GM21423 (cell line): ENCODE measurements around the gene USHBP1.
"Not testable (repeated sequence)": the region's sequence is repeated elsewhere in the genome, so short reads cannot be mapped to it uniquely, and the experiment has no call there.

Experiments
- ATAC-seq: cut with Tn5 transposase; IDR thresholded peaks from one replicate; pipeline ENCODE4 v1.9.1; 2021; ENCODE audit warnings: mild to moderate bottlenecking, moderate library complexity; ENCODE audit not compliant: unreplicated experiment

The USHBP1 gene

GRCh38 chr19:17296976-17297375 is 32.4 kb upstream of the USHBP1 start:
- ATAC-seq = no peak

GRCh38 chr19:17296273-17296672 is 31.7 kb upstream of the USHBP1 start:
- no peak for ATAC-seq

GRCh38 chr19:17295551-17295950 is 31.0 kb upstream of the USHBP1 start:
- ATAC-seq = not testable (repeated sequence)

GRCh38 chr19:17294051-17294891 is 29.7 kb upstream of the USHBP1 start:
- no peak for ATAC-seq

GRCh38 chr19:17293605-17294004 is 29.1 kb upstream of the USHBP1 start:
- no peak for ATAC-seq

GRCh38 chr19:17292301-17293074 is 27.9 kb upstream of the USHBP1 start:
- peak; percentile 76 for ATAC-seq

- ATAC-seq = no peak
Measured at GRCh38 chr19:17289489-17289888, 24.9 kb upstream of the USHBP1 start.

- ATAC-seq = no peak
Measured at GRCh38 chr19:17286752-17287151, 22.2 kb upstream of the USHBP1 start.

- no peak for ATAC-seq
Measured at GRCh38 chr19:17286263-17286662, 21.7 kb upstream of the USHBP1 start.

GRCh38 chr19:17285415-17286135 is 21.0 kb upstream of the USHBP1 start:
- no peak for ATAC-seq

- ATAC-seq = no peak
Measured at GRCh38 chr19:17283504-17283996, 19.0 kb upstream of the USHBP1 start.

GRCh38 chr19:17282488-17283125 is 18.1 kb upstream of the USHBP1 start:
- no peak for ATAC-seq

GRCh38 chr19:17281391-17282304 is 17.1 kb upstream of the USHBP1 start, which contains the start of gene ANKLE1:
TSS of gene ANKLE1 (plus strand) at chr19:17281901. CDS start at chr19:17281921, 20 bp downstream.
- peak; percentile 45 for ATAC-seq

- ATAC-seq = no peak
Measured at GRCh38 chr19:17279436-17279835, 14.9 kb upstream of the USHBP1 start.

GRCh38 chr19:17275441-17276175 is 11.1 kb upstream of the USHBP1 start:
- ATAC-seq = no peak

- ATAC-seq = not testable (repeated sequence)
Measured at GRCh38 chr19:17274892-17275291, 10.3 kb upstream of the USHBP1 start.

- no peak for ATAC-seq
Measured at GRCh38 chr19:17268754-17269153, 4.2 kb upstream of the USHBP1 start.

GRCh38 chr19:17266975-17267788 is 2.6 kb upstream of the USHBP1 start, which contains the start of gene BABAM1:
TSS of gene BABAM1 (plus strand) at chr19:17267443. CDS start at chr19:17268807, 1,364 bp downstream.
- peak; percentile 86 for ATAC-seq
